HL-60 (cell line): ENCODE measurements around the gene AKT1S1.

Experiments
- GABPA ChIP-seq: IDR thresholded peaks from 2 replicates; pipeline ENCODE4 v1.6.1; 2012; ENCODE audit warnings: low read depth
- SPI1 ChIP-seq: IDR thresholded peaks from 2 replicates; pipeline ENCODE4 v1.6.1; 2012; ENCODE audit warnings: low read depth, mild to moderate bottlenecking, borderline replicate concordance
- TF ChIP-seq, protein P1 (sequence below): IDR thresholded peaks from one replicate; pipeline ENCODE4 v1.5.1; 2011; ENCODE audit warnings: low read length, control low read depth, inconsistent platforms; ENCODE audit not compliant: insufficient read depth
- TF ChIP-seq, protein P2 (sequence below): IDR thresholded peaks from 2 replicates; pipeline ENCODE4 v1.6.1; 2012; ENCODE audit warnings: low read depth; ENCODE audit not compliant: insufficient replicate concordance

DNA sequence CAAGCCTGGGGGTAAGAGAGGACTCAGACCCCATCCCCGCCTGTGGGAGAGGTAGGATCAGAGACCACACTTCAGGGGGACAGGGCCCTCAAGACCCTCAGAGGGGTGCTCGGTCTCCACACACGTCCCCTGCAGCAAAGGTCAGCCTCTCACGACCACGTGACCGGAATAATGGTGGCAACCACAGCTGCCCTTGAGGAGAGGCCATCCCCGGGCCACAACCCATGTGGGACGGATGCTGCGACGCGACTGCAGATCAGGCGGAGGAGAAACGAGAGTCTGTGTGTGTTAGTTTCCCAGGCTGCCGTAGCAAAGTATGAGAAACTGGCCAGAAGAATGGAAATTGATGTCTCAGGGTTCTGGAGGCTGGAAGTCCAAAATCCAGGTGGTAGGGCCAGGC lies 50.1 kb downstream of the AKT1S1 start:
- no peak for TF ChIP-seq SPI1
- no peak for TF ChIP-seq GABPA
- TF ChIP-seq, protein P1, sequence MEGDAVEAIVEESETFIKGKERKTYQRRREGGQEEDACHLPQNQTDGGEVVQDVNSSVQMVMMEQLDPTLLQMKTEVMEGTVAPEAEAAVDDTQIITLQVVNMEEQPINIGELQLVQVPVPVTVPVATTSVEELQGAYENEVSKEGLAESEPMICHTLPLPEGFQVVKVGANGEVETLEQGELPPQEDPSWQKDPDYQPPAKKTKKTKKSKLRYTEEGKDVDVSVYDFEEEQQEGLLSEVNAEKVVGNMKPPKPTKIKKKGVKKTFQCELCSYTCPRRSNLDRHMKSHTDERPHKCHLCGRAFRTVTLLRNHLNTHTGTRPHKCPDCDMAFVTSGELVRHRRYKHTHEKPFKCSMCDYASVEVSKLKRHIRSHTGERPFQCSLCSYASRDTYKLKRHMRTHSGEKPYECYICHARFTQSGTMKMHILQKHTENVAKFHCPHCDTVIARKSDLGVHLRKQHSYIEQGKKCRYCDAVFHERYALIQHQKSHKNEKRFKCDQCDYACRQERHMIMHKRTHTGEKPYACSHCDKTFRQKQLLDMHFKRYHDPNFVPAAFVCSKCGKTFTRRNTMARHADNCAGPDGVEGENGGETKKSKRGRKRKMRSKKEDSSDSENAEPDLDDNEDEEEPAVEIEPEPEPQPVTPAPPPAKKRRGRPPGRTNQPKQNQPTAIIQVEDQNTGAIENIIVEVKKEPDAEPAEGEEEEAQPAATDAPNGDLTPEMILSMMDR: no peak
- TF ChIP-seq, protein P2, sequence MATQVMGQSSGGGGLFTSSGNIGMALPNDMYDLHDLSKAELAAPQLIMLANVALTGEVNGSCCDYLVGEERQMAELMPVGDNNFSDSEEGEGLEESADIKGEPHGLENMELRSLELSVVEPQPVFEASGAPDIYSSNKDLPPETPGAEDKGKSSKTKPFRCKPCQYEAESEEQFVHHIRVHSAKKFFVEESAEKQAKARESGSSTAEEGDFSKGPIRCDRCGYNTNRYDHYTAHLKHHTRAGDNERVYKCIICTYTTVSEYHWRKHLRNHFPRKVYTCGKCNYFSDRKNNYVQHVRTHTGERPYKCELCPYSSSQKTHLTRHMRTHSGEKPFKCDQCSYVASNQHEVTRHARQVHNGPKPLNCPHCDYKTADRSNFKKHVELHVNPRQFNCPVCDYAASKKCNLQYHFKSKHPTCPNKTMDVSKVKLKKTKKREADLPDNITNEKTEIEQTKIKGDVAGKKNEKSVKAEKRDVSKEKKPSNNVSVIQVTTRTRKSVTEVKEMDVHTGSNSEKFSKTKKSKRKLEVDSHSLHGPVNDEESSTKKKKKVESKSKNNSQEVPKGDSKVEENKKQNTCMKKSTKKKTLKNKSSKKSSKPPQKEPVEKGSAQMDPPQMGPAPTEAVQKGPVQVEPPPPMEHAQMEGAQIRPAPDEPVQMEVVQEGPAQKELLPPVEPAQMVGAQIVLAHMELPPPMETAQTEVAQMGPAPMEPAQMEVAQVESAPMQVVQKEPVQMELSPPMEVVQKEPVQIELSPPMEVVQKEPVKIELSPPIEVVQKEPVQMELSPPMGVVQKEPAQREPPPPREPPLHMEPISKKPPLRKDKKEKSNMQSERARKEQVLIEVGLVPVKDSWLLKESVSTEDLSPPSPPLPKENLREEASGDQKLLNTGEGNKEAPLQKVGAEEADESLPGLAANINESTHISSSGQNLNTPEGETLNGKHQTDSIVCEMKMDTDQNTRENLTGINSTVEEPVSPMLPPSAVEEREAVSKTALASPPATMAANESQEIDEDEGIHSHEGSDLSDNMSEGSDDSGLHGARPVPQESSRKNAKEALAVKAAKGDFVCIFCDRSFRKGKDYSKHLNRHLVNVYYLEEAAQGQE: no peak
